Heart right ventricle (tissue), 16 donors: Measurements from ENCODE around the gene CDKAL1. TPM values are rescaled to one million over a fixed set of nuclear protein-coding genes. Genes with fewer than 3 reads are reported as not detected.
"Not testable (repeated sequence)": the region's sequence is repeated elsewhere in the genome, so short reads cannot be mapped to it uniquely, and the experiment has no call there.

Source experiments
- ATAC-seq, 8 donors: fragments of 200-7000 bp; cut with Tn5 transposase; one replicate each; pipeline ENCODE4 v1.9.1; 2020; ENCODE audit warnings: mild to moderate bottlenecking in 8 of 8, moderate library complexity in 8 of 8, moderate number of reproducible peaks in 1 of 8
- DNase-seq, 2 donors: peaks; one replicate each; pipeline ENCODE4 v3.0.0-alpha.2; 2020
- H3K27ac ChIP-seq, 10 donors: fragments of 200-600 bp; sonication (generic) in 2 of 10; one replicate each; pipeline versions ENCODE4 v1.5.0 to v1.8.0; 2020 to 2022; ENCODE audit warnings: mild to moderate bottlenecking in 3 of 10
- H3K27me3 ChIP-seq, 7 donors: fragments of 200-600 bp; one replicate each; pipeline ENCODE4 v1.8.0; 2021 to 2022; ENCODE audit warnings: mild to moderate bottlenecking in 2 of 7
- H3K36me3 ChIP-seq, 9 donors: fragments of 200-600 bp; sonication (generic) in 1 of 9; one replicate each; pipeline versions ENCODE4 v1.5.0 to v1.8.0; 2020 to 2022; ENCODE audit warnings: mild to moderate bottlenecking in 2 of 9
- H3K4me1 ChIP-seq, 9 donors: fragments of 200-600 bp; sonication (generic) in 1 of 9; one replicate each; pipeline versions ENCODE4 v1.5.0 to v1.8.0; 2020 to 2022; ENCODE audit warnings: mild to moderate bottlenecking in 4 of 9
- H3K4me3 ChIP-seq, 10 donors: fragments of 200-600 bp; sonication (generic) in 2 of 10; one replicate each; pipeline versions ENCODE4 v1.5.0 to v1.8.0; 2020 to 2022; ENCODE audit warnings: mild to moderate bottlenecking in 7 of 10, moderate library complexity in 2 of 10
- H3K9me3 ChIP-seq, 11 donors: fragments of 200-600 bp in 10 of 11; sonication (generic) in 2 of 11; one replicate each; pipeline versions ENCODE4 v1.5.0 to v1.8.0; 2013 to 2022; ENCODE audit warnings: mild to moderate bottlenecking in 2 of 11, control low read depth in 1 of 11, moderate library complexity in 1 of 11
- CTCF ChIP-seq, 9 donors: fragments of 200-600 bp; sonication (generic) in 2 of 9; IDR thresholded peaks; one replicate each; pipeline versions ENCODE4 v1.5.0 to v1.8.0; 2021 to 2022; ENCODE audit warnings: antibody characterized with exemption in 9 of 9, mild to moderate bottlenecking in 5 of 9, moderate library complexity in 1 of 9
- WGBS, 2 donors: extraction: QIAGEN DNeasy Blood & Tissue Kit; methylation state at CpG; one replicate each; pipeline ENCODE4 v1.1.7; 2013; ENCODE audit warnings: inconsistent platforms in 1 of 2; 5-methylcytosine and 5-hydroxymethylcytosine counted together
- intact Hi-C, 10 donors: fragments of 100-400 bp; cut with DNase I; formaldehyde crosslinking; loops; one replicate each; pipeline versions ENCODE4 v1.11.1 to v1.14.2; 2022
- polyA plus RNA-seq, 2 donors: library from polyadenylated mRNA; stranded (reverse); fragments of 200-250 nt; gene quantifications; one replicate each; pipeline ENCODE4 v1.2.3, GENCODE V29; 2013
- total RNA-seq, 10 donors: library from RNA; stranded (reverse); fragmentation: NEBNext Ultra II Directional in 3 of 10; extraction: Animal tissue kit (Norgen Biotek cat#: 25700) in 3 of 10; gene quantifications; one replicate each; pipeline versions ENCODE4 v1.2.1 to v1.2.4, GENCODE V29; 2021 to 2023
- donor health status: Arrhythmogenic right ventricular cardiomyopathy.
- donor health status: ischemic (EF 13 %, LVEDD 7.1; RV severe dilation, severe dysfunction).
- donor health status: healthy with polysubstance abuse.
- donor health status: DM: no; HTN: yes; CAD: no.
- donor health status: DM: no; HTN: no; CAD: no.
- donor health status: ischemic (EF 25% LVEDD 6.9; RV normal size, moderate dysfunction).
- donor health status: ischemic (EF 25% LVEDD 5.7; RV mildly dilated, moderate dysfunction).
- donor health status: healthy.
- donor health status: DM: yes; HTN: yes; CAD: no.
- donor health status: Ischemic cardiomyopathy.
- donor health status: ischemic (EF 35%, LVEDD 5.7; RV mildly dilated, moderate dysfunction).
- donor health status: nonischemic (EF 11% LVEDD 7.7; RV severe dilation, severe dysfunction).
- donor health status: DM: yes; HTN: yes; CAD: no.
- donor health status: PGD.
- donor health status: ischemic (EF 29% LVEDD 5.4; RV normal size, mild dysfunction).
- donor health status: nonischemic (EF 23%, LVEDD 6.1; RV moderate dilation, normal function).

The CDKAL1 gene
- total and polyA plus RNA-seq, 12 donors, result 3.2 to 14.0 (median 10.6) TPM

DNA sequence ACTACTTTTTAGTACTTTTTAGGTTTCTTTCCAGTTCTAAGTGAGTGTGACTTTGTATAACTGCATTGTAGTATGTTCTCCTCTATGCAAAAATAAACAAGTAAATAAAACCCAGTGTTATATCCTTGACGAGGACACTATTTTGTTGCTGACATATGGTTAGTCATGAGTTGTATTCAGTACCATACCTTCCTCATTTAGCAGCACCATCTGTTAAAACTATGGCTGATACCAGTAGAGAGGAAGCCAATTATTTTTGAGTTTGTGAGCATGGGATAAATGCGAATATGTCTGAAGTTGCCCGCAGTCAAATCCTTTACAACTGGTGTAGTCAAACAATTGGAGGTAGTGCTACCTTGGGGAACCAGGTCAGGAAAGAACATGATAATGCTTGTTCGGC is 74.1 kb downstream of the CDKAL1 start:
- intact Hi-C loops, result no loop called here
- Histone ChIP-seq H3K27me3 (no peaks in the 10 kb centered on the region), H3K27ac (no peak overlapping the region), H3K4me1 (no peaks in the 10 kb centered on the region), H3K36me3 (no peaks in the 10 kb centered on the region), H3K4me3 (no peak overlapping the region), H3K9me3 (peaks cover 0 to 9% (median 0%) of the 10 kb centered on the region in 11 donors)
- no peak for TF ChIP-seq CTCF (IDR thresholded peaks at IDR 0.05)
- DNase-seq (no peak), ATAC-seq (no peak)
- WGBS, 2 donors, result 94 to 96% methylated on average over 4 of the region's 4 CpGs

- Histone ChIP-seq H3K27ac (no peak overlapping the region), H3K9me3 (peaks cover 0 to 9% (median 0%) of the 10 kb centered on the region in 11 donors), H3K27me3 (no peaks in the 10 kb centered on the region), H3K4me3 (no peak overlapping the region), H3K36me3 (no peaks in the 10 kb centered on the region), H3K4me1 (no peaks in the 10 kb centered on the region)
- intact Hi-C loops, result no loop called here
- no peak for ATAC-seq
- WGBS, 2 donors, result 90 to 93% methylated on average over 2 of the region's 2 CpGs
- DNase-seq, result no peak
- no peak for TF ChIP-seq CTCF (IDR thresholded peaks at IDR 0.05)
Observed at GRCh38 chr6:20608905-20609304, 74.6 kb downstream of the CDKAL1 start.

GRCh38 chr6:20609924-20610323 is 75.7 kb downstream of the CDKAL1 start:
- intact Hi-C loops, H3K27me3 ChIP-seq, H3K4me1 ChIP-seq, H3K36me3 ChIP-seq, H3K9me3 ChIP-seq, H3K27ac ChIP-seq, ATAC-seq, H3K4me3 ChIP-seq, DNase-seq: not testable (repeated sequence)
- 97 to 99% methylated on average over 2 of the region's 2 CpGs for WGBS, 2 donors

GRCh38 chr6:20610636-20611370 is 76.5 kb downstream of the CDKAL1 start:
- DNase-seq (no peak), ATAC-seq (no peak)
- no peaks in the 10 kb centered on the region for H3K4me1 ChIP-seq
- H3K36me3 ChIP-seq, result no peaks in the 10 kb centered on the region
- no peak for TF ChIP-seq CTCF (IDR thresholded peaks at IDR 0.05)
- WGBS, 2 donors, result 84 to 91% methylated on average over 2 of the region's 2 CpGs
- H3K27ac ChIP-seq, result no peak overlapping the region
- no peaks in the 10 kb centered on the region for H3K27me3 ChIP-seq
- H3K4me3 ChIP-seq, result no peak overlapping the region
- H3K9me3 ChIP-seq, result peaks cover 0 to 9% (median 0%) of the 10 kb centered on the region in 11 donors
- intact Hi-C loops, result no loop called here

DNA sequence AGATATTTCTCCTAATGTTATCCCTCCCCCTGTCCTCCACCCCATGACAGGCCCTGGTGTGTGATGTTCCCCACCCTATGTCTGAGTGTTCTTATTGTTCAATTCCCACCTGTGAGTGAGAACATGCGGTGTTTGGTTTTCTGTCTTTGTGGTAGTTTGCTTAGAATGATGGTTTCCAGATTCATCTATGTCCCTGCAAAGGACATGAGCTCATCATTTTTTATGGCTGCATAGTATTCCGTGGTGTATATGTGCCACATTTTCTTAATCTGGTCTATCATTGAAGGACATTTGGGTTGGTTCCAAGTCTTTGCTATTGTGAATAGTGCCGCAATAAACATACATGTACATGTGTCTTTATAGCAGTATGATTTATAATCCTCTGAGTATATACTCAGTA is 83.3 kb downstream of the CDKAL1 start:
- H3K9me3 ChIP-seq, H3K4me1 ChIP-seq, H3K4me3 ChIP-seq, DNase-seq, H3K27ac ChIP-seq, H3K36me3 ChIP-seq, H3K27me3 ChIP-seq, intact Hi-C loops, ATAC-seq: not testable (repeated sequence)
- whole genome bisulfite sequencing, 2 donors, result 86 to 100% methylated on average over 3 of the region's 3 CpGs
